H1 (cell line): ENCODE measurements around the gene VSNL1. TPM values are rescaled to one million over a fixed set of nuclear protein-coding genes. Genes with fewer than 3 reads are reported as not detected.

Source experiments
- BCL11A ChIP-seq, 2 experiments: IDR thresholded peaks; one replicate each; pipeline ENCODE4 v1.6.1; 2011; ENCODE audit warnings: low read depth in 2 of 2, low read length in 2 of 2, mild to moderate bottlenecking in 2 of 2
- CBX5 ChIP-seq: fragments of 300-800, 300-1000 bp; sonication (generic); IDR thresholded peaks from 2 replicates; pipeline ENCODE4 v1.7.1; 2016; ENCODE audit warnings: antibody characterized with exemption, low read length, low read depth
- KDM5A ChIP-seq: fragments of 200-600 bp; IDR thresholded peaks from 2 replicates; pipeline ENCODE4 v1.7.1; 2012; ENCODE audit warnings: mild to moderate bottlenecking, low read length, inconsistent platforms, mixed read lengths
- NANOG ChIP-seq: IDR thresholded peaks from 2 replicates; pipeline ENCODE4 v1.6.1; 2011; ENCODE audit warnings: low read length, low read depth, mild to moderate bottlenecking, inconsistent platforms; ENCODE audit not compliant: insufficient read depth, poor library complexity, severe bottlenecking
- NRF1 ChIP-seq: IDR thresholded peaks from 2 replicates; pipeline ENCODE4 v1.6.1; 2011; ENCODE audit warnings: mild to moderate bottlenecking, low read depth, low read length, improper control_type of control experiment
- TAF7 ChIP-seq: optimal IDR thresholded peaks from 2 replicates; pipeline ENCODE3; 2011; ENCODE audit warnings: low read depth, mild to moderate bottlenecking, inconsistent platforms, low read length, moderate library complexity, borderline replicate concordance
- polyA plus RNA-seq, 7 experiments: library from polyadenylated mRNA; depleted of rRNA in 3 of 7; stranded (reverse) in 5 of 7; unstranded in 2 of 7; fragments of >200 nt in 5 of 7; fragments of 200-250 nt in 2 of 7; gene quantifications; 1 replicate in 5 of 7; 2 replicates in 1 of 7; 4 replicates in 1 of 7; pipeline versions ENCODE4 v1.2.1 to v1.2.3, GENCODE V29; 2011 to 2013; ENCODE audit warnings: missing spikeins in 2 of 7, mixed read lengths in 2 of 7
- total RNA-seq: library from RNA; stranded (reverse); fragmentation: NEBNext Ultra II Directional; extraction: Animal tissue kit (Norgen Biotek cat#: 25700); gene quantifications from 2 replicates; pipeline ENCODE4 v1.2.1, GENCODE V29; 2021
- TF ChIP-seq, protein P1 (sequence below): IDR thresholded peaks from 2 replicates; pipeline ENCODE4 v1.6.1; 2011; ENCODE audit warnings: low read length, improper control_type of control experiment
- TF ChIP-seq, protein P2 (sequence below): fragments of 300-600 bp; sonication (generic); IDR thresholded peaks from 2 replicates; pipeline ENCODE4 v1.7.1; 2012; ENCODE audit warnings: low read length, moderate library complexity, mild to moderate bottlenecking, inconsistent platforms; ENCODE audit not compliant: insufficient replicate concordance

Gene VSNL1
- total and polyA plus RNA-seq, 2 of the 8 experiments (the other 6 are each of a cell fraction or from before 2014, with no cell fraction given) = 49.4 to 108 TPM

DNA sequence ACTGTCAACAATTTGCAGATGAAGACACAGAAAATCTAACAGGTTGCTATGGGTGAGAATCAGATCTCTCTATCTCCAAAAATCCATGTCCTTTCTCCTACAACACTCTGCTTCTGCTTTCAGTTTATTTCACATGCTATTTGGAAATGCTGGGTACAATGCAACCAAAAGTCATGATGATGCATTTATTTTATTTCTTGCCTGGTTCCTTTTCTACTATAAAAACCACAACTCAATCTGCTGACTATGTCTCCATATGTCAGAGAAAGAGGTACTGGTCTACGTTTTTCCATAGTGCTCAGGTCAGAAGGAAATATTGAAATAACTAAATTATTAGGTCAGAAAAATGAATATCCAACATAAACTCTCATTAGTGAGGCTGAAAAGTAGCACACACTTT is 42.8 kb upstream of the VSNL1 start (continued):
- TF ChIP-seq KDM5A (no peak), CBX5 (no peak), BCL11A (IDR thresholded peaks at IDR 0.05; ENCODE audit: low read depth in 2 of 2, low read length in 2 of 2) (no peak), TAF7 (no peak), NANOG (no peak), NRF1 (no peak)
- TF ChIP-seq, protein P1, sequence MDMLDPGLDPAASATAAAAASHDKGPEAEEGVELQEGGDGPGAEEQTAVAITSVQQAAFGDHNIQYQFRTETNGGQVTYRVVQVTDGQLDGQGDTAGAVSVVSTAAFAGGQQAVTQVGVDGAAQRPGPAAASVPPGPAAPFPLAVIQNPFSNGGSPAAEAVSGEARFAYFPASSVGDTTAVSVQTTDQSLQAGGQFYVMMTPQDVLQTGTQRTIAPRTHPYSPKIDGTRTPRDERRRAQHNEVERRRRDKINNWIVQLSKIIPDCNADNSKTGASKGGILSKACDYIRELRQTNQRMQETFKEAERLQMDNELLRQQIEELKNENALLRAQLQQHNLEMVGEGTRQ = no peak
- TF ChIP-seq, protein P2, sequence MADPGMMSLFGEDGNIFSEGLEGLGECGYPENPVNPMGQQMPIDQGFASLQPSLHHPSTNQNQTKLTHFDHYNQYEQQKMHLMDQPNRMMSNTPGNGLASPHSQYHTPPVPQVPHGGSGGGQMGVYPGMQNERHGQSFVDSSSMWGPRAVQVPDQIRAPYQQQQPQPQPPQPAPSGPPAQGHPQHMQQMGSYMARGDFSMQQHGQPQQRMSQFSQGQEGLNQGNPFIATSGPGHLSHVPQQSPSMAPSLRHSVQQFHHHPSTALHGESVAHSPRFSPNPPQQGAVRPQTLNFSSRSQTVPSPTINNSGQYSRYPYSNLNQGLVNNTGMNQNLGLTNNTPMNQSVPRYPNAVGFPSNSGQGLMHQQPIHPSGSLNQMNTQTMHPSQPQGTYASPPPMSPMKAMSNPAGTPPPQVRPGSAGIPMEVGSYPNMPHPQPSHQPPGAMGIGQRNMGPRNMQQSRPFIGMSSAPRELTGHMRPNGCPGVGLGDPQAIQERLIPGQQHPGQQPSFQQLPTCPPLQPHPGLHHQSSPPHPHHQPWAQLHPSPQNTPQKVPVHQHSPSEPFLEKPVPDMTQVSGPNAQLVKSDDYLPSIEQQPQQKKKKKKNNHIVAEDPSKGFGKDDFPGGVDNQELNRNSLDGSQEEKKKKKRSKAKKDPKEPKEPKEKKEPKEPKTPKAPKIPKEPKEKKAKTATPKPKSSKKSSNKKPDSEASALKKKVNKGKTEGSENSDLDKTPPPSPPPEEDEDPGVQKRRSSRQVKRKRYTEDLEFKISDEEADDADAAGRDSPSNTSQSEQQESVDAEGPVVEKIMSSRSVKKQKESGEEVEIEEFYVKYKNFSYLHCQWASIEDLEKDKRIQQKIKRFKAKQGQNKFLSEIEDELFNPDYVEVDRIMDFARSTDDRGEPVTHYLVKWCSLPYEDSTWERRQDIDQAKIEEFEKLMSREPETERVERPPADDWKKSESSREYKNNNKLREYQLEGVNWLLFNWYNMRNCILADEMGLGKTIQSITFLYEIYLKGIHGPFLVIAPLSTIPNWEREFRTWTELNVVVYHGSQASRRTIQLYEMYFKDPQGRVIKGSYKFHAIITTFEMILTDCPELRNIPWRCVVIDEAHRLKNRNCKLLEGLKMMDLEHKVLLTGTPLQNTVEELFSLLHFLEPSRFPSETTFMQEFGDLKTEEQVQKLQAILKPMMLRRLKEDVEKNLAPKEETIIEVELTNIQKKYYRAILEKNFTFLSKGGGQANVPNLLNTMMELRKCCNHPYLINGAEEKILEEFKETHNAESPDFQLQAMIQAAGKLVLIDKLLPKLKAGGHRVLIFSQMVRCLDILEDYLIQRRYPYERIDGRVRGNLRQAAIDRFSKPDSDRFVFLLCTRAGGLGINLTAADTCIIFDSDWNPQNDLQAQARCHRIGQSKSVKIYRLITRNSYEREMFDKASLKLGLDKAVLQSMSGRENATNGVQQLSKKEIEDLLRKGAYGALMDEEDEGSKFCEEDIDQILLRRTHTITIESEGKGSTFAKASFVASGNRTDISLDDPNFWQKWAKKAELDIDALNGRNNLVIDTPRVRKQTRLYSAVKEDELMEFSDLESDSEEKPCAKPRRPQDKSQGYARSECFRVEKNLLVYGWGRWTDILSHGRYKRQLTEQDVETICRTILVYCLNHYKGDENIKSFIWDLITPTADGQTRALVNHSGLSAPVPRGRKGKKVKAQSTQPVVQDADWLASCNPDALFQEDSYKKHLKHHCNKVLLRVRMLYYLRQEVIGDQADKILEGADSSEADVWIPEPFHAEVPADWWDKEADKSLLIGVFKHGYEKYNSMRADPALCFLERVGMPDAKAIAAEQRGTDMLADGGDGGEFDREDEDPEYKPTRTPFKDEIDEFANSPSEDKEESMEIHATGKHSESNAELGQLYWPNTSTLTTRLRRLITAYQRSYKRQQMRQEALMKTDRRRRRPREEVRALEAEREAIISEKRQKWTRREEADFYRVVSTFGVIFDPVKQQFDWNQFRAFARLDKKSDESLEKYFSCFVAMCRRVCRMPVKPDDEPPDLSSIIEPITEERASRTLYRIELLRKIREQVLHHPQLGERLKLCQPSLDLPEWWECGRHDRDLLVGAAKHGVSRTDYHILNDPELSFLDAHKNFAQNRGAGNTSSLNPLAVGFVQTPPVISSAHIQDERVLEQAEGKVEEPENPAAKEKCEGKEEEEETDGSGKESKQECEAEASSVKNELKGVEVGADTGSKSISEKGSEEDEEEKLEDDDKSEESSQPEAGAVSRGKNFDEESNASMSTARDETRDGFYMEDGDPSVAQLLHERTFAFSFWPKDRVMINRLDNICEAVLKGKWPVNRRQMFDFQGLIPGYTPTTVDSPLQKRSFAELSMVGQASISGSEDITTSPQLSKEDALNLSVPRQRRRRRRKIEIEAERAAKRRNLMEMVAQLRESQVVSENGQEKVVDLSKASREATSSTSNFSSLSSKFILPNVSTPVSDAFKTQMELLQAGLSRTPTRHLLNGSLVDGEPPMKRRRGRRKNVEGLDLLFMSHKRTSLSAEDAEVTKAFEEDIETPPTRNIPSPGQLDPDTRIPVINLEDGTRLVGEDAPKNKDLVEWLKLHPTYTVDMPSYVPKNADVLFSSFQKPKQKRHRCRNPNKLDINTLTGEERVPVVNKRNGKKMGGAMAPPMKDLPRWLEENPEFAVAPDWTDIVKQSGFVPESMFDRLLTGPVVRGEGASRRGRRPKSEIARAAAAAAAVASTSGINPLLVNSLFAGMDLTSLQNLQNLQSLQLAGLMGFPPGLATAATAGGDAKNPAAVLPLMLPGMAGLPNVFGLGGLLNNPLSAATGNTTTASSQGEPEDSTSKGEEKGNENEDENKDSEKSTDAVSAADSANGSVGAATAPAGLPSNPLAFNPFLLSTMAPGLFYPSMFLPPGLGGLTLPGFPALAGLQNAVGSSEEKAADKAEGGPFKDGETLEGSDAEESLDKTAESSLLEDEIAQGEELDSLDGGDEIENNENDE = no peak
